H1 (cell line): Measurements from ENCODE around the gene PEAK1. TPM values are rescaled to one million over a fixed set of nuclear protein-coding genes. Genes with fewer than 3 reads are reported as not detected.

Source experiments
- BCL11A ChIP-seq, 2 experiments: IDR thresholded peaks; one replicate each; pipeline ENCODE4 v1.6.1; 2011; ENCODE audit warnings: low read depth in 2 of 2, low read length in 2 of 2, mild to moderate bottlenecking in 2 of 2
- CHD7 ChIP-seq: fragments of 300-600 bp; sonication (generic); IDR thresholded peaks from 2 replicates; pipeline ENCODE4 v1.7.1; 2012; ENCODE audit warnings: low read length, moderate library complexity, mild to moderate bottlenecking, inconsistent platforms; ENCODE audit not compliant: insufficient replicate concordance
- JUN ChIP-seq: IDR thresholded peaks from 2 replicates; pipeline ENCODE4 v1.6.1; 2011; ENCODE audit warnings: low read depth, mild to moderate bottlenecking, improper control_type of control experiment, low read length
- NRF1 ChIP-seq: IDR thresholded peaks from 2 replicates; pipeline ENCODE4 v1.6.1; 2011; ENCODE audit warnings: mild to moderate bottlenecking, low read depth, low read length, improper control_type of control experiment
- POLR2AphosphoS5 ChIP-seq: IDR thresholded peaks from 2 replicates; pipeline ENCODE4 v1.6.1; 2011; ENCODE audit warnings: low read depth, low read length
- YY1 ChIP-seq: IDR thresholded peaks from 2 replicates; pipeline ENCODE4 v1.6.1; 2011; ENCODE audit warnings: low read depth, mild to moderate bottlenecking, low read length
- polyA plus RNA-seq, 7 experiments: library from polyadenylated mRNA; depleted of rRNA in 3 of 7; stranded (reverse) in 5 of 7; unstranded in 2 of 7; fragments of >200 nt in 5 of 7; fragments of 200-250 nt in 2 of 7; gene quantifications; 1 replicate in 5 of 7; 2 replicates in 1 of 7; 4 replicates in 1 of 7; pipeline versions ENCODE4 v1.2.1 to v1.2.3, GENCODE V29; 2011 to 2013; ENCODE audit warnings: missing spikeins in 2 of 7, mixed read lengths in 2 of 7
- total RNA-seq: library from RNA; stranded (reverse); fragmentation: NEBNext Ultra II Directional; extraction: Animal tissue kit (Norgen Biotek cat#: 25700); gene quantifications from 2 replicates; pipeline ENCODE4 v1.2.1, GENCODE V29; 2021
- TF ChIP-seq, protein P1 (sequence below): IDR thresholded peaks from 2 replicates; pipeline ENCODE4 v1.6.1; 2012; ENCODE audit warnings: low read length, inconsistent platforms

Gene PEAK1
- total and polyA plus RNA-seq, 2 of the 8 experiments (the other 6 are each of a cell fraction or from before 2014, with no cell fraction given) = 8.8 to 44.8 TPM

DNA sequence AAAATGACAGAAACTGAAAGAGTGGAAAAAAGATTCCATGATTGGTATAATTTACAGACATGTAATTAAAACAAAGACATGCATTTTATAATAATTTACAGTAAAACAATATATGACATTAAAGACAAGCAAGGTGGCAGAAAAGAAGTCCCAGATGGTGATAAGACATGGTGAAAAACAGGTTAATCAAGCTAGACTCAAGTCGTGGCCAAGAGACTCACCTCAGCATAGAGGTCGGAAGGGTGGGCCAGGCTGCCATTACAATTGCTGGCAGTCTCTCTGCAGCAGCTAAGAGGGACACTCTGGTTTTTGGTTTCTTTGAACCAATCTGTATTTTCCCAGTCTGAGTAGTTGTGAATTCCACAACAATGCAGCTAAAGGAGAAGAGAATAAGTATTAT, 367.3 kb downstream of the PEAK1 start (continued):
- TF ChIP-seq CHD7 (no peak), NRF1 (no peak), BCL11A (IDR thresholded peaks at IDR 0.05; ENCODE audit: low read depth in 2 of 2, low read length in 2 of 2) (no peak), YY1 (no peak), POLR2AphosphoS5 (no peak), JUN (no peak)
- TF ChIP-seq, protein P1, sequence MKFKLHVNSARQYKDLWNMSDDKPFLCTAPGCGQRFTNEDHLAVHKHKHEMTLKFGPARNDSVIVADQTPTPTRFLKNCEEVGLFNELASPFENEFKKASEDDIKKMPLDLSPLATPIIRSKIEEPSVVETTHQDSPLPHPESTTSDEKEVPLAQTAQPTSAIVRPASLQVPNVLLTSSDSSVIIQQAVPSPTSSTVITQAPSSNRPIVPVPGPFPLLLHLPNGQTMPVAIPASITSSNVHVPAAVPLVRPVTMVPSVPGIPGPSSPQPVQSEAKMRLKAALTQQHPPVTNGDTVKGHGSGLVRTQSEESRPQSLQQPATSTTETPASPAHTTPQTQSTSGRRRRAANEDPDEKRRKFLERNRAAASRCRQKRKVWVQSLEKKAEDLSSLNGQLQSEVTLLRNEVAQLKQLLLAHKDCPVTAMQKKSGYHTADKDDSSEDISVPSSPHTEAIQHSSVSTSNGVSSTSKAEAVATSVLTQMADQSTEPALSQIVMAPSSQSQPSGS = no peak
